OCI-LY1 (cell line): ENCODE results near the gene FOXK2.

Source experiments
- CTCF ChIP-seq: fragments of 200-600 bp; sonication (generic), shearing (Covaris generic); IDR thresholded peaks from 2 replicates; pipeline ENCODE4 v1.5.1; 2017; ENCODE audit warnings: mild to moderate bottlenecking, antibody characterized with exemption, low read length, moderate library complexity, mixed read lengths
- EZH2 ChIP-seq: fragments of 200-600 bp; sonication (generic), shearing (Covaris generic); IDR thresholded peaks from 2 replicates; pipeline ENCODE4 v1.8.0; 2017; ENCODE audit warnings: borderline replicate concordance, mixed run types, mild to moderate bottlenecking, antibody characterized with exemption, low read length, moderate library complexity, mixed read lengths

DNA sequence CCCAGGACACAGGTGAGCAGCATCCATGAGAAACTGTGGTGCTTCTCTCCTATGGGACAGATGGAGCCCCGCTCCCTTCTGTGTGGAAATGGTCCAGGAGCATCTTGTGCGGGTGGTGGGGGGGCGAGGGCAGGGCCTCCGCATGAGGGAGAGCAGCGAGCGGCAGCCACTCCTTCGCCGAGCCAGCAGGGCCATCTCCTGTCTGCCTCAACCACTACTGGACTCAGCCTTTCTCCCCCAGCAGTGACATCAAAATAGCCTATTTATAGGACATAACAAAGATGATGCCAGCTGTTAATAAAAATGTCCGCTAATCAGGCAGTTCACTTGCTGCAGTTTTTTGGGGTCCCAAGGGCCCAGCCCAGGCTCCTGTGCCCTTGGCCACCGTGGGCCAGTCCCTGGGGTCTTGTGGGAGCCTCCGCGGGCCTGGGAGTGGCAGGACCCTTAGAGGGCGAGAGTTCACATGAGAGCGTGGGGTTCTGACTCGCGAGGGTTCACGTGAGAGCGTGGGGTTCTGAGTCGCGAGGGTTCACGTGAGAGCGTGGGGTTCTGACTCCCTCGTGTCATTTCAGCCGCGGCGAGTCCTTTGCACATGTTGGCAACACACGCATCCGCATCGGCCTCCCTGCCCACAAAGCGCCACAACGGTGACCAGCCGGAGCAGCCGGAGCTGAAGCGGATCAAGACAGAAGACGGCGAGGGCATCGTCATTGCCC is 81.4 kb downstream of the FOXK2 start:
- TF ChIP-seq CTCF (no peak), EZH2 (no peak)
